ENCODE results near the gene THBS2.

Gene THBS2

DNA sequence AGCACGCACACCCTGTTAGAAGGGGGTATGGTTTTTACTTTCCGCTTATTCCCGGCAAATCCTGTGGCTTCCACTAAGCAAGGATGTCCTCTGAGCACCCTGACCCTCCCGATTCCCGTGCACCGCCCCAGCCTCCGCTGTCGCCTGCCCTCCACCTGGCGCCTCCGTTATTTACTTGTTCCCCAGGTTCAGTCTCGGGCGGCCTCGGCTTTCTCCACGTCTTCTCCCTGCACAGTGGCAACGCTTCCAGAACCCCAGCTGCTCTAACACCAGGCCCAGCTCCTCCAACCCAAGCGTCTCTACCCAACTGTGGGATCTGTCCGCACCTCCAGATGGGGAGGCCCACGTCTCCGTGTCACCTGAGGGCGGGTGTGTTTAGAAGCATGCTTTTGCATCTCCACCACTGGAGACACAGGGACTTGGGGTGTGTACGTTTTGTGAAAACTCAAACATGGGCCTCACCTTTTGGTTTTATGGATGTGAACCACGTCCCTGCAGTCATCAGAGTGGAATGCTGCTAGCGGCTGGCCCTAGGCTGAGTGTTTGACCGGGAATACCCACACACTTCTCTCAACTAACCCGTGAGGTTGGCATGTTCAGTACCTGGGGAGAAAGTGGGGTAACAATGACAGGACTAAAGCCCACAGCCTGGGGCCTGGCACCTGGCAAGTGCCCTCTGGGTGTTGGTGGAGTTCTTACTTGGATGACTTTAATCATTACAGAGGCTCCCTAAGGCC, 79.9 kb downstream of the THBS2 start:
- no peak overlapping the region for H3K4me3 ChIP-seq (ENCODE audit: low read depth, low read length)
- DNase-seq (ENCODE audit: low read depth), result no peak

DNA sequence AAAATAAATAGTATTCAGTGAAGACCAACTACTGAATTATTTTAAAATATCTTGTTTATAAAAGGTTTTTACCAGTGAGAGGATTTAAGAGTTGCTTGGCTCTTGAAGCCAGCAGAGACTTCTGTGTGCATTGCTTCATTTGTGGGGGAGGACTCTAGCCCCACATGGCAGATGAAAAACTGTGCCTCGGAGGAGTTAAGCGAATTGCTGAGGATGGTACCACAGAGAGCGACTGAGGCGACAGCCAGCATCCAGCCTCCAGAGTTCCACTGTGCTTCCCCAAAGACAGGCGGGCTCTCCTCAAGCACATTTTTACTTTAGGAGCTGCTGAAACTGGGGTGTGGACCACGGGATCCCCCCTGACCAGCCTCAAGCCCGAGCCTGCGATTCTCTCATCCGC, 80.7 kb downstream of the THBS2 start:
- DNase-seq (ENCODE audit: low read depth), result no peak
- H3K4me3 ChIP-seq (ENCODE audit: low read depth, low read length), result no peak overlapping the region

GRCh38 chr6:169172456-169172855, 81.2 kb downstream of the THBS2 start:
- H3K4me3 ChIP-seq (ENCODE audit: low read depth, low read length), result no peak overlapping the region
- DNase-seq (ENCODE audit: low read depth), result no peak

DNA sequence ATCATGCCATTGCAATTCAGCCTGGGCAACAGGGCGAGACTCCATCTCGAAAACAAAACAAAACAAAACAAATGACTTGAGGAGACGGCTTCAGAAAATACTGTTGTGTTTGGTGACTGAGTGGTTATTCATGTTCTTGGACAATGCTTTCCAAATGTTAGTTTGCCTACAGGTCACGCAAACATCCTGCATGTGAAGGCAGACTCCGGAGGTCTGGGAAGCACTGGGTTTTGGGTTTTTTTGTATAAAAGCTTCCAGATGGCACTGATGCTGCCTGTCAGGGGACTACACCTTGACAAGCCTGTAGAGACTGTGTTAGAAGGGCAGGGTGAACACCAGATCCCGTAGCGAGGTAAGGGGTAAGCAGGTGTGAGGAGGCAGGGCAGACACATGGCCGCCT, 81.7 kb downstream of the THBS2 start:
- no peak overlapping the region for H3K4me3 ChIP-seq (ENCODE audit: low read depth, low read length)
- no peak for DNase-seq (ENCODE audit: low read depth)

GRCh38 chr6:169171016-169171415, 82.6 kb downstream of the THBS2 start:
- H3K4me3 ChIP-seq (ENCODE audit: low read depth, low read length), result no peak overlapping the region
- no peak for DNase-seq (ENCODE audit: low read depth)

DNA sequence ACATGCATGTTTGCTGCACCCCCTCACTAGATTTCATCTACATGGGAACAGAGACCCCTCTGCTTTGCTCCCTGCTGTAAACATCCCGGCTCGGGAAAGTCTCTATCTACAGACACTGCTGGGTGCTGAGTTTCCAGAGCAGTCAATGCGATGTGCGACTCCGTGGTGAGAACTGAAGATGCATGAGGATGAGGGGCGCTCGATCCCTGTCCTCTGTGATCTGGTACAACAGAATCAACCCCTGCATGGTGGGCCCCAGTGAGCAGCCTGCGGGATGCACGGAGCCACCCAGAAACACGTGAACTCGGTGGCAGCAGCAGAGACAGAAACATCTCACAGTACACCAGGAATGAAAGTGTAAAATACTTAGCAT, 83.1 kb downstream of the THBS2 start:
- H3K4me3 ChIP-seq (ENCODE audit: low read depth, low read length), result no peak overlapping the region
- DNase-seq (ENCODE audit: low read depth), result no peak

DNA sequence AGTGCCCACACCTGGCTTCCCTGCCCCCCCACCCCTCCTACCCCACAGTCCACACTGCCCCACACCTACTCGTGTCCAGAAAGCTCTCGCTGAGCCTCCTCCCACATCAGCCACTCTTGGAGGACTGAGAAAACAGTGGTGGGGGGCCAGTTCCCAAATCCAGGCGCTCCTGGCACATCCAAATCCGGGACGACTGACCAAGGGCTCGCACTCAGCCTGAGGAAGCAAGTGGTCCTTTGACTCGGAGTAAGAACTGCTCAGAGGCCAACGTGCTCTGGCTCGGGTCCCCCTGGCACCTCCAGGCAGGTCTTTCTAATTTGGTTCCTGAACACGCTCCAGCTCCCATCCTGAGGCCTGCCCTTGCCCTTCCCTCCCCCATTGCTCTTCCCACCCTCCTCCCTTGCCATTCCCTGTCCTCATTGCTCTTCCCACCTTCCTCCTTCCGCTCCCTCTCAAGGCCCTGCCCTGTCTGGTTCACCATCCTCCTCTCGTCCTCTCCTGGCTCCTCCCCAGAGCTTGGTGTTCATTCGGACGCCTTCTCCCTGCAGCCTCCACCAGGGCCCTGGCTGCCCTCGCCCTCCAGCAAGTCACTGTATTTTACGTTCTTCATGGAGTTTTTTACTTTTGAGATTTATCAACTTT, 83.6 kb downstream of the THBS2 start:
- H3K4me3 ChIP-seq (ENCODE audit: low read depth, low read length), result no peak overlapping the region
- DNase-seq (ENCODE audit: low read depth), result no peak

GRCh38 chr6:169169375-169169774, 84.3 kb downstream of the THBS2 start:
- no peak for DNase-seq (ENCODE audit: low read depth)
- H3K4me3 ChIP-seq (ENCODE audit: low read depth, low read length), result no peak overlapping the region

GRCh38 chr6:169168706-169169105, 84.9 kb downstream of the THBS2 start:
- no peak overlapping the region for H3K4me3 ChIP-seq (ENCODE audit: low read depth, low read length)
- DNase-seq (ENCODE audit: low read depth), result no peak

DNA sequence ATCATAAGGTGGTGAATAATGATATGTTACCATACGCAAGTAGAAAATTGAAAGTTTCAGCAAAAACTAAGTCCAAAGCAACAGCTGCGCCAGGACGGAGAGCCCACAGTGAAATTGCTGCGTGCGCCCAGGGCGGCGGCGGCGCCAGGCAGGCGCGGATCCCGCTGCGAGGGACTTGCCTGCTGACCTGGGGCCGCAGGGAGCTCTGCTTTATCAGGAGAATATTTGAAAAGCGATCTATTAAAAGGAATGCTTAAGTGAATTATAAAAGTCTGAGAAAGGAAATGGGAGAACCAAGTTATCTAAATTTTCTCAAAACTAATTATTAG, 85.4 kb downstream of the THBS2 start:
- no peak for DNase-seq (ENCODE audit: low read depth)
- H3K4me3 ChIP-seq (ENCODE audit: low read depth, low read length), result no peak overlapping the region

DNA sequence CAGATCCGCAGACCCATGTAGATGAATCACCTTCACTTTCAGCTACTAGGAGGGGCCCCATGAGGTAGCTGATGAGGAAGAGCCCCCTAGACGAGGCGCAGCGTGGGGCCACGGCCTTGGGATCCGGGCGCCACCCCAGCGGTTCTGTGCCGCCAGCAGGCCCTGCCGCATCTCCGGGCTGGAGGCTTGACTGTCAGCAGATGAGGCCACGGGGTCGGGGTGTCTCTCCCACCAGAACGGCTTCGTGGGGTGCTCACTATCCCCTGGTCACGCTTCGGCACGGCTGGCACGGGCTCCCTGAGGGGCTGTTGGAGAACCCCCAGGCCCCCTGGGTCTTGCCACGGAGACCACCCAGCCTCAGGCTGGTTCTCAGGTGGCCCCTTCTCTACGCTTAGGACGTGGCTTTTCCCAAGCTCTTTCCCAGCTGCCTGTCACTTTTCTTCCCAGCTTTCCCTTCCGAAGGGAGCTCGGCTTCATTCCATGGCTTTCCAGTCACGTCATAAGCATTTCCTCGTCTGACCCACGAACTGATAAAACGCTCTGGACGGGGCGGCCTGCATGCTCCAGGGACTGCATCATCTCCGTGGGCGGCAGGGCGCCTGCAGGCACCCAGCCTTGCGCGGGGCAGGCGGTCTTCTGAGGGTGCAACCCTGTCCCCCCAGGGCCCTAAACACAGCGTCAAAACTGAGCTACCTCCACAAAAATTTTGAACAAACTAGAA, 85.9 kb downstream of the THBS2 start:
- DNase-seq (ENCODE audit: low read depth), result no peak
- H3K4me3 ChIP-seq (ENCODE audit: low read depth, low read length), result no peak overlapping the region

DNA sequence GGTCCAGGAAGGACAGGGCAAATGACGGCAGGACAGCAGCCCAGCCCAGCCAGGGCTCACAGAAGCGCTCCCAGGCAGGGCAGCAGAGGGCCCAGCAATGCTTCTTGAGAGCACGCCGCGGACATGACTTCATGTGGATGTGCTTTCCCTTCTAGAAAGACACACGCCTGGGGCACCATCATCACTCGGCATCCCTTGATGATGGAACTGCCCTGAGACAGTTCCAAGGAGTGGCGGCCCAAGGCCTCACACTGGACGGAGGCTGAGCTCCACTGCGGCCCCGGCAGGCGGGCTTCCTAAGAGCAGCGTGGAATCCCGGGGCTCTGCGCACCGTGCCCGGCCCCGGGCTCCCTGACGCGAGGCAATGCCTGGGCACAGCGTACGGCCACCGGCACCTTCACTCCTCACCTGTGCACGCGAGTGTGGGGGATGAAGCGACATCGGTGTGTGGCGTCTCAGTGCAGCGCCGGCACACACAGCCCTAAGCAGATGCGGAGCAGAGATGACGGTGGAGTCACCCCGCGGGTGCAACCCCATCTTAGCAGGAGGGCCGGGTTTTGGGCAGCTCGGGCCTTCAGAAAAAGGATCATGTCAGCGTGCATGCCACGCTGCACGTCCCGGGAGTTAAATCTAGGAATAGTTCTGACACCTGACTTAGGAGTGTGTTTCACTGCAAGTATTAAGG, 86.6 kb downstream of the THBS2 start:
- no peak overlapping the region for H3K4me3 ChIP-seq (ENCODE audit: low read depth, low read length)
- DNase-seq (ENCODE audit: low read depth), result no peak
